HG03196 (cell line): ENCODE measurements around the gene KIFC1.

Experiments
- ATAC-seq: cut with Tn5 transposase; IDR thresholded peaks from one replicate; pipeline ENCODE4 v1.9.1; 2021; ENCODE audit not compliant: unreplicated experiment

The KIFC1 gene

DNA sequence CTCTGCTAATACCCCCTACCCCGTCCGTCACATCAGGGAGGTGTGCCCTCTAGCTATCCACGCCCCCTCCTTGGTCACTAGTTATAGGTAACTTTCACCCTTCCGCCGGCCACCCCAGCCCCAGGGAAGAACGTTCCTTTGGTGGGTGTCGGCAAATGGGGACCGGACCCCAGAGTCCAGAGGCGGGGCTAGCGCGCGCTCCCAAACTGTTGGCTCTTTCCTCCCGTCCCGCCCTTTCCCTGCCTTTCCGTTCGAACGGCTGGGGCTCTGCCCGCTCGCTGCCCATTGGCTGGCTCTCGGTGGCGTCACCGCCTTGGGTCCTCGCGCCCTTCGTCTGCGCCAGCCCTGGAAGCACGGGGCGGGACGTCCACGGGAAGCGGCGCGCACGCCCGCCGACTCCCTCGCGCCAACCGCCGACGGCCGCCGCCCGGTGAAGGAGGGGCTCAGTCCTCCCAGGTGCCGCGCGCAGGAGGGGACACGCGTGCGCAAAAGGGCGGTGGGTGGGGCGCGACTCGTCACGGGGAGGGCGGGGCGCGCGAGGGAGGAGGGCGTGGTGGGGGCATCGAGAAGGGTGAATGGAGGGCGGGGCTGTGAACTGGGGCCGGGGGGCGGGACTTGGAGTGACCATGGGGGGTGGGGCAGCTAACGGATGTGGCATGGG, 18.6 kb downstream of the KIFC1 start:
- ATAC-seq = peak; percentile 73

DNA sequence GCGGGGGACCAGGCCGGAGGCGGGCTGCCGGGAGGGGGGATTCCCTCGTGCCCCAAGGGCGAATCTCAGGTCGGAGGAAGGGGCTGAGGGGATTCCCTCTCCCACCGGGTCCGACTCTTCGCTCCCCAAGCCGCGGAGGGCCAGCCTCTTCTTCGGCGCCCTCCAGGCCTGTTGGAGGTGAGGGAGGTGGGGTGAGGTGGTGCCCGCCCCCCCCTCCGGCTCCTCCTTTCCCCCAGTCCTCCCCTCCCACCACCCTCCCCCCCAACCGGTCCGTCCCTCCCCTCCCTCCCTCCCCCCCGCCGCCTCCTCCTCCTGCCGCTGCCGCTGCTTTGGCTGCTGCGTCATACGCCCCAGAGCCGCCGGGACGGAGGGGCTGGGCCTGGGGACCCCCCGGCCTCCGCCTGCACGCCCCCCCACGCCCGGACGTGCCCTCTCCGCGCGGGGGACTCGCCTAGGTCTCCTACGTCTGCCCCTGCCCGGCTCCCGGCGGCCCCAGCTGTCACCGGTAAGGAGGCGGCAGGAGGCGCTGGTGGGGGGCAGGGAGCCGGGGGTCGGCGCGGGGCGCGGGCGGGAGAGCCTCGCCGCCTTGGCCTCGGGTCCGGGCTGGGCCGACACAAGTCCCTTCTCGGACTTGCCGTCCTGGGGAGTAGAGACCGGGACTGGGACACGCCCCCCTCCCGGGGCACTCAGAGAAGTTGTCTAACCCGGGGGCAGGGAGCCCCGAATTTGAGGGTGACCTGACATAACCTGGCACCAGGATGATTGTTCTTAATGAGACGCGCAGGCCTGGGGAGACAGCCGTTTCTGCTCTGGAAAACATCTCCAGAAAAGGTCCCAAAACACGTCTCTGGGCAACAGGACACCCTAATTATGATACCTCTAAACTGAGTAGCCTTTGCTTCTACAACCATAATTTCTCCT, 19.3 kb downstream of the KIFC1 start, which contains the start of gene PHF1:
PHF1 (plus strand) TSS at position 304 of the 921 bp plus-strand sequence. CDS start 1,250 bp downstream, outside the sequence.
- ATAC-seq = peak; percentile 33

- no peak for ATAC-seq
These were observed 20.0 kb downstream of the KIFC1 start for GRCh38 chr6:33411632-33412005.

- ATAC-seq = no peak
These were observed 20.8 kb downstream of the KIFC1 start for GRCh38 chr6:33412140-33413009.

DNA sequence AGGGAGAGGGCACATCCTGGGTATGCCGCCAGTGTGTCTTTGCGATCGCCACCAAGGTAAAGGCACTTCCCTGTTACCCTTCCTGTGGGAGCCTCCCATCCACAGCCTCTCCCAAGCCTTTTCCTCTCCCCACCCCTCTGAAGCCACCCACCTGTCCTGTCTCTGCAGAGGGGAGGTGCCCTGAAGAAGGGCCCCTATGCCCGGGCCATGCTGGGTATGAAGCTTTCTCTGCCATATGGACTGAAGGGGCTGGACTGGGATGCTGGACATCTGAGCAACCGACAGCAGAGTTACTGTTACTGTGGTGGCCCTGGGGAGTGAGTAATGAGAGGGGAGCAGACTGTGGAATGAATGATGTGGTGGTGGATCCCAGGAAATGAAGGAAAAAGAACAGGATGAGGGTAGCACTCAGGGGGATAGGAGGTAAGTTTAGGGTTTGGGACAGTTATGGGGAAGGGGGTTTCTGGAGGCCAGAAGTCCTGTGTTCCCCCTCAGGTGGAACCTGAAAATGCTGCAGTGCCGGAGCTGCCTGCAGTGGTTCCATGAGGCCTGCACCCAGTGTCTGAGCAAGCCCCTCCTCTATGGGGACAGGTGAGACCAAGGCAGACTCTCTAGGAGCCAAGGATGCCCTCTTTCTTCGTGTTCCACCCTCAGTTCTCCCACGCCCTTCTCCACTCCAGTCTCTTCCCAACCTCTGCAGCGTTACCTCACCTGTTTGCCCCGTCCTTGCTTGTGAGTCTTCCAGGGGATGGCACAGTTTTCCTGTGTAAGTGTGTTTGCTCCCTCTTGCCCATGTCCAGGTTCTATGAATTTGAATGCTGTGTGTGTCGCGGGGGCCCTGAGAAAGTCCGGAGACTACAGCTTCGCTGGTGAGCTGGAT, 21.9 kb downstream of the KIFC1 start:
- no peak for ATAC-seq

GRCh38 chr6:33414592-33415271, 23.1 kb downstream of the KIFC1 start:
- no peak for ATAC-seq

- ATAC-seq = no peak
These were observed 24.2 kb downstream of the KIFC1 start for GRCh38 chr6:33415831-33416230.

DNA sequence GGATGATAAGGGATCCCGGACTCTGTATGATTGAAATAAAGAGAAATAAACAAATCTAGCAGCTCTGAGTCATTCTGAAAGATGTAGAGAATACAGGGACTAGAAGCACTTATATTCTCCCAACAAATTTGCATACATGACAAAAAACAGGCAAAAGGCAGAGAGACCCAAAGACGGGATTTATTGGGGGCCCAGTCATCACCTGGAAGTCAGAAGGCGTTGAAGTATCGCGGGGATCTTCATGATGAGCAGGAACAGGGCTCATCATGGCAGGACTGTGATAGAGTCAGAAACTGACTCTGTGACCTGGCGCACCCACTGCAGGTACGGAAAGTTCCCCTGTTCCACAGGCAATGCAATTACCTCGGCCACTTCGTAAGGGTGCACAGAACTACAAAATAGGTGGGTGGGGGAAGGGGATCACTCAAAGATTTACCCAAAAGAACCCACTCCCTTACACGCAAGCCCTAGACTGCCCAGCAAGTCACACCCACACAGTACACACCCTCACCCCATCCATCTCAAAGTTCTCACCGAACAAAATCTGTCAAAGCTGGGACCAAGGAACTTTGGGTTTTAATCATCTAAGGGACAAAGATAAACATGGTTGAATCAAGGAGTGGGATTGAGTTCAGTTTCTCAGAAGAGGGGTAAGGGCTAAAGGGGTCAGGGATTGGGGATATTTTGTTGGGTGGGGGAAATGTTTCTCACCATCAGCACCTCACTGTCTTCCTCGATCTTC, 24.9 kb downstream of the KIFC1 start:
- ATAC-seq = no peak

GRCh38 chr6:33417128-33417902, 25.7 kb downstream of the KIFC1 start:
- ATAC-seq = no peak

GRCh38 chr6:33417903-33418689, 26.5 kb downstream of the KIFC1 start, which contains the start of gene CUTA:
TSS of gene CUTA (minus strand) at chr6:33418107. CDS start at chr6:33418000, 107 bp downstream.
- ATAC-seq = peak; percentile 84

- no peak for ATAC-seq
These were observed 27.2 kb downstream of the KIFC1 start for GRCh38 chr6:33418690-33419291.

- no peak for ATAC-seq
These were observed 28.2 kb downstream of the KIFC1 start, which contains the start of gene SYNGAP1 for GRCh38 chr6:33419580-33420490. TSS of gene SYNGAP1 (plus strand) at chr6:33420065. CDS start at chr6:33420265, 200 bp downstream.

GRCh38 chr6:33420491-33421343, 29.1 kb downstream of the KIFC1 start:
- ATAC-seq = no peak

GRCh38 chr6:33421344-33421643, 29.7 kb downstream of the KIFC1 start:
- no peak for ATAC-seq

GRCh38 chr6:33423777-33424176, 32.2 kb downstream of the KIFC1 start:
- no peak for ATAC-seq
